ENCODE measurements around the gene GPR18. TPM values are rescaled to one million over a fixed set of nuclear protein-coding genes. Genes with fewer than 3 reads are reported as not detected.
"Not testable (repeated sequence)": the region's sequence is repeated elsewhere in the genome, so short reads cannot be mapped to it uniquely, and the experiment has no call there.

Gene GPR18
- total RNA-seq, 1 donor from 2014 or later = not detected

DNA sequence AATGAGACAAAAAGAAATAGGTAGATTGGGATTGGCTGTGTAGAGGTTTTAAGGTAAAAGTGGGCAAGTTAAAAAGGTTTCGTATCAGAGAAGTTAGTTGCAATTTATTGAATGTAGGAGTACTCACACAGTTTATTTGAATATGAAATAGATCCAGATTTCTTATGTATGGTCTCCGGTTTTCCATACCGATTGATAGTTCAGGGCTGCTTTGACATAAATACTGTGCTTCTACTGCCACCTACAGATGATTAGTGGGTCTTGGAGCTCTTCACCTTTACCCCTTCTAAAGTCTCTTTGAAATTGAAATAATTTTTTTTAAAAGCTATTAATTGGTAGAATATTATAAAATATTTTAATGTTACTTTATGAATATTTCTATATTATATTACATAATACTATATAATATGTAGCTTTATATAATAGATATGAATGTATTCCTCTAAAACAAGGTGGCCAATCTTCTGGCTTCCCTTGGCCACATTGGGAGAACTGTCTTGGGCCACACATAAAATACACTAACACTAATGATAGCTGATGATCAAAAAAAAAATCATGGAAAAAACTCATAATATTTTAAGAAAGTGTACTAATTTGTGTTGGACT lies 7.7 kb upstream of the GPR18 start:
- DNase-seq = peak; percentile 74

DNA sequence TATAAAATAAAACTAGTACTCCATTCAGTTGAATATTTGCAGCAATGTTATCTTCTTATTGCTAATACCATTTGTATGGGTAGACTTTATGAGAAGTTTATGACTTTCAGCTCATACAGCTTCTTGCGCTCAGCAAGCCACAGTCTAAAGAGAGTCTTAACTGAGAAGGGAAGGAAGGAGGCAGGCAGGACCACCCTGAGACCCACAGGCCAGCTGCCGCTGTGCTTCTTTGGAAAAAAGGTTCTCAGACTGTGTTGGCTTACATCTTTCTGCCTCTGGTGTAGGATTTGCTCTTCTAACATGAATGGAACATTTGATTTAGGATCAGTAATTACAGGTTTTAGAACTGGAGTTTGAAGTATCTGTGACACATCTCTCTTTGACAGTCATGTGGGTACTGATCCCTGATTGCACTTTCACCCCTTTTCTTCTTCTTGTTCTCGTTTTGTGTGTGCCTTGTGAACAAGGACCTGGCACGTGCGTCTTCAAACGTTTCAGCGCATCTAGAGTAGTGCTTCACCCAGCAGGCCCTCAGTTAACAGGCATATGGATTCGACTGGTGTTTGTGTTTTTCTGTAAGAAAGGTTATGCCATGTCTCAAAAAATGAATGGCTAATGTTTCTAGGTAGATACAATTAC lies 7.1 kb upstream of the GPR18 start:
- DNase-seq = no peak

DNA sequence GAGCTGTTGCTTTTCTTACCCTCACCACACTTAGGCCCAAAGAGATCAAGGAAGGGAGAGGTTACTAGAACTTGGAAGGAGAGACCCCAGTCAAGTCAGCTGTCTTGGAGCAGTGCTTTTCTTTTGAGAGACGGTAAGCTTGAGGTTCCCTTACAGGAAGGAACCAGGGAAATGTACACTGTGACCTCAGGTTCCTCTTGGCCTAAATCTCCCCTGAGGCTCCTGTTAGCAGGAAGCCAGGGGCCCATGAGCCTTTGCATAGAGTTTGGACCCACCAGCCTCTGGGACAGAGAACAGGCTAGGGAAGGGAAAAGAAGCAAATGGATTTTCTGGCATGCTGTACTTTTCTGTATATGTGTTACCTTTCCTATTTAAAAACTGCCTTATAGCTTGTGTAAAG lies 5.9 kb upstream of the GPR18 start:
- no peak for DNase-seq

DNA sequence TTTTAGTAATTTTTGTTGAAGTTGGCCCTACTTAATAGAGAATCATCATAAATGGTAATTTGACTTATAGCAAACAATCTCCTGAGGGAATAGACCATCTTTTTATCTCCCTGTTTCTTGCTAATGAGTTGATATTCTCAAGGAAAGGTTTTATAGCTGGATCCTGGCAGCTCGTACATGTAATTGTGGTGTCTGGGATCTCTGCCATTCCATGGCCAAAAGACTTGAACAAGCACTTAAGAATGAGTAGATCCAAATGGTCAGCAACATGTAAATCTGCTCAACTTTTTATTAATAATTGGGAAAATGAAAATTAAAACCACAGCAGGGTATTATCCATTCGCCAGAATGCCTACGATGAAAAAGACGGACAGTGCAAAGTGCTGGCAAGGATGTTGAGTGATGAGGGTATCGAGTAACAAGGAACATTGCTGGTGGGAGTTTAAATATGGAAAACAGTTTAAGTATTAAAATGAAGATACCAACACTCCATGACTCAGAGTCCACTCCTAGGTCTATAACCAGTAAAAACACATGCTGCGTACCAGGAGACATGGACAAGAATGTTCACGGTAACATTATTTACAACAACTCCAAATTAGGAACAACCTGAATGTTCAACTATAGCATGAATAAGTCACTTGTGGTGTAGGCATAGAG lies 5.1 kb upstream of the GPR18 start:
- no peak for DNase-seq

DNA sequence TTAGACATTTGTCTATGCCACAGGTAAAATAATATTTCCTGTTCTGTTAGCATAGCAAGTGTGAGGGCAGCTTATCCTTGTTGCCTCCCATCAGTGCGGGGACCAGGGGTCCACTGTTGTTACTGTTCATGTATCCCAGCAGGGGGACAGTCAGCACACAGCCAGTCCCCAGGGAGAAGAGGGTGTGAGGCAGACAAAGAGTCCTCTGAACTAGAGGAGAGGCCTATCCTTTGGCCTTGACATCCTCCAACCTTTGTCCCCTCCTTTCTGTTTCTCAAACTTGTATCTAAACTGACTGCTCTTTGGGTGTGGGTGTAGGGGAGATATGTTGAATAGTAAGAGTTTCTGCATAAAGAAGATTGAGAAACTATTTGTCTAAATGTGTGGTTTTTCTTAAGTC lies 2.9 kb upstream of the GPR18 start:
- DNase-seq = no peak

DNA sequence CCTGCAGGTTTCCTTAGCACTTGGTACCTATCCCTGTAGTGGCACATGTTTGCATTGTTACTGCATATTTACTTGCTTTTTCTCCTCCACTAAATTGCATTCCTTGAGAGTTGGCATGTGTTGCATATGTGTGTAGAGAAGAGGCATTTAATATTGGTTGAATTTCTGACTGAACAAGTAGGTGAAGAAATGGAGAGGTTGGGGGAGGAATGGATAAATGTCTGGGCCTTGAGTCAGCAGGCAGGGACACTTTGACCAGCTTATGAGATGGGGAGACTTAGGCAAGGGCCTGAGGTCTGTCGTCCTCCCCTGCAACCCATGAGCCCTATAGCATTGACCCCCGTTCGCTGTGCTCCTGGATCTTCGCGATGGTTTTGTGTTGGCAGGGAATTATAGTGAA lies 2.0 kb upstream of the GPR18 start:
- no peak for DNase-seq

DNA sequence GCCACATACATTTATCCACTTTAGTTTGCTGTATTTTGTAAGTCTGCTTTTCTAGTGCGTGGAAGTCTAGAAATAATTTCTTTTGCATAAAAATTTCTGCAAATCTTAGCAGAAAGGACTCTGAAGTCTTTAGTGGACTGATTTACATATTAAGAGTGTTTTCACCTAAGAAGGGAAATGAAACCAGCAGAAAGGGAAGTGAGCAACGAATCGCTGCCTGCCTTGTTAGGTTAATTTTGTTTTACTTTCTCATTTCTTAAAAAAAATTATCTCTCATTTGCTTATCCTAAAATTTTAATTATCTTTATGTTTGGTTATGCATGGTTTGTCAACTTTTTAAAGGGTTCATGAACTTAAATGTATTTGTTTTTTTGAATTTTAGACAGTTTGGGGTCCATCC lies 767 bp upstream of the GPR18 start:
- DNase-seq = no peak

DNA sequence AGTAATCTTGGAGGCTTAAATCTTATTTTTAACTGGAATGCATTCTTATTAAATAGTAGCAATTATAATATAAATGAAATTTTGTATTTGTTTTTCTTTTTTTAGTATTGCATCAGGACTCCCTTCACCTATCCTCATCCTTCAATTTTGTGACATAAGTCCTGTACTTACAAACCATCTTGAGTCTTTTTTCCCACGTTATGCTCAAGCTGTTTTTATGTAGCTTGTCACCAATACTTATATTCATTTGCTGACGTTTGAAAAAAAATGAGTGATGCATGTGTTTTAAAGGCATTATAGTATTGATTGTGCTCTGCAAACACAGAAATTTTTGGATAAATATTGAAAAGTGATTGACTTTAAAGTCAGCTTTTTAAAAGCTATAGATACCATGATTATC lies 888 bp downstream of the GPR18 start:
- DNase-seq = no peak

DNA sequence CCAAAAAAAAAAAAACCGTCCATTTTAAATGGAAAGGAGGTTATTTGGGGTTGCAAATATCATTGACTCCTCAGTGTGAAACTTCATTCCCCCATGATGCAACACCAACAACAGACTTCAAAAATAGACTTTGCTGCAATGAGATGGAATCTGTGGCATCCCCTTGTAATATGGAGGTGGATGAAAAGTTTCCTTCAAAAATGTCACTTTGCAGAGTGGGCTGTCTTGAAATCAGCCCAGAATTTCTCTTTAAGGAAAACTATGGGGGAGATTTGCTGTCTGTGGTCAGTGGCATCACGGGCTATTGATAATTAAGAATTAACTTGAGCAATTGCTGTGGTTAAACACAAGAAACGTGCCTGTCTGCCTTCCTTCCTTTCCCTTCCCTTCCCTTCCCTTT lies 1.5 kb downstream of the GPR18 start:
- DNase-seq = no peak

DNA sequence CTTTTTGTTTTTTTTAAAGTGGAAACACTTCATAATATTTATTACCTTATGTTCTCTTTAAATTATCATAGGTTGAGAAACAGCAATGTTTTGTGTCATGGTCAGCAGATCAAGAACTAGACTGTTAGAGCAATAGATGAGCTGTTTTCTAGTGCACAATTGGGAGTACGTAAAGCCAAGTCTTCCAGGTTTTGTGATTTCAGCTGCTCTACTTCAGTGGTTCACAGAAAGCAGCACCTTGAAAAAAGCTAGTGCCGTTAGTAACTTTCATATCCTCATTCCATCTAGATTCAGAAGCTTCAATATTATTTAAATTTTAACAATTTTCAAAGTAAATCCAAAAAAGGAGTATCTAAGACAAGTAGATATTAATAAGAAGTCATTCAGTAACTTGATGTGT lies 1.9 kb downstream of the GPR18 start:
- no peak for DNase-seq

DNA sequence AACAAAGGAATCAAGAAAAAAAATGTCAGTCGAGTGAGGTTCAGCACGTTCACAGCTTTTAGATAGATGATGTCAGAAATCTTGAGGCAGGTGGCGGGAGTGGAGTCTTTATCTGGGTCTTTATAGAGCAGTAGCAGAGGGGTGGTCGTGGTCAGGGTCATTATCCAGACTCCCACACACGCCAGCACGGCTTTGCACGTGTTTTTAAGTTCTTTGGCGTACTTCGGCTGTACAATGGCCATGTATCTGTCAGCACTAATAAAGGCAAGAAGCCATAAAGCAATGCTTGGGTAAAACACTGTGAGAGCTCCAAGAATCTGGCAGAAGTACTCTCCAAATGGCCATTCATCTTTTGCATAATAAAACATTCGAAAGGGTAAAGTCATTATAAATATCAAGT lies 2.9 kb downstream of the GPR18 start:
- no peak for DNase-seq

DNA sequence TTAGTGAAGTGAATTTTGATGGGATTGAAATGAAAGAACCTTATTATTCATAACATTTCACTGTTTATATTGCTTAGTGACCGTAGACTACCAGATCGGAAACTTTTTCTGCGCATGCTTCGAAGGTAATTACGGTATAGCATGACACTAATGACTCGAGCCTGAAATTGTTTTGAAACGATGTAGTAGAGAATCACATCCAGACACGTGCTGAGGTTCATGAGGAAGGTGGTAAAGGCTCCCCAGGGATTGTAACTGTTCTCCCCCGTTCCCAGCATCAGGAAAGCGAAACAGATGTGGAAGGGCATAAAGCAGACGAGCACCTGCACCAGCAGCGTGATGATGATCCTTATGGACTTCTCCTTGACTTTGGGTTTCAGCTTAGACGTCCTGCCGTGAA lies 3.3 kb downstream of the GPR18 start:
- DNase-seq = peak; percentile 19

DNA sequence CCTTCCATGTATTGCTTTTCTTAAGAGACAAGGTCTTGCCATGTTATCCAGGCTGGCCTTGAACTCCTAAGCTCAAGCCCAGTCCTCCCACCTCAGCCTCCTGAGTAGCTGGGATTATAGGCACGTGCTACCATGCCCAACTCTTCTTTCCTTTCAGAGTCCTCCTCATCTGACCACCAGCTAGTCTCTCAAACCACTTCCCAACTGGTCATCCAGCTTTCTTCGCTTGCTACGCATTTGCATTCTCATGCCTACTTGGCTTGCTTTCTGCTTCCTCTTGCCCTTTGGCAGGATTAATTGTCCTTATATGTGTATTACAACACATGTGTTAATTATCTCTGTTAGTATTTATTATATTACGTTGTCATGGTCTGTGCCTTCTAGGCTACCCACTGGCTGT lies 6.3 kb downstream of the GPR18 start:
- DNase-seq = no peak

DNA sequence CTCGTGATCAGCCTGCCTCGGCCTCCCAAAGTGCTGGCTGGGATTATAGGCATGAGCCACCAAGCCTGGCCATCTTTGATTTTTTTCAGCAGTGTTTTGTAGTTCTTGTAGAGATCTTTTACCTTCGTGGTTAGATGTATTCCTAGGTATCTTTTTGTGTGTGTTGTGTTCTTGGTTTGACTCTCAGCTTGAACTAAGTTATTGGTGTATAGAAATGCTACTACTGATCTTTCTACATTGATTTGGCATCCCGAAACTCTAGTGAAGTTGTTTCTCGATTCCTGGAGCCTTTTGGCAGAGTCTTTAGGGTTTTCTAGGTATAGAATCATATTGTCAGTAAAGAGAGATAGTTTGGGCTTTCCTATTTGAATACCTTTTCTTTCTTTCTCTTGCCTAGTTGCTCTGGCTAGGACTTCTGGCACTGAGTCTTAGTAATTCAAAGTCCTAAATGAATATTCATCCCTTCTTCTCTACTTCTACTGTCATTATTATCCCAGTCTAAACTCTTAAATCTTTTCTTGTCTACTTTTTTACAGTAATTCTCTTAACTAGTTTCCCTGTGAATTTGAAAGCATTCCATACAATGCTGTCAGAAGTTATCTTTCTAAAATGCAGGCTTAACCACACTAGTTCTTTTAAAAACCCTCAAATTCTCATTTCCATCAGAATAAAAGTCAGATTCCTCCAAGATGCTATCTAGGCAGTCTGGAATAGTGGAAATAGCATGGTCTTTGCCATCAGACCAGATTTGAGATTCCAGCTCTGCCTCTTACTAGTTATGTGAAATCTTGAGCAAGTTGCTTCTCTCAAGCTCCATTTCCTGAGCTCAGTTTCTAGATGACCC lies 7.0 kb downstream of the GPR18 start:
- no peak for DNase-seq

DNA sequence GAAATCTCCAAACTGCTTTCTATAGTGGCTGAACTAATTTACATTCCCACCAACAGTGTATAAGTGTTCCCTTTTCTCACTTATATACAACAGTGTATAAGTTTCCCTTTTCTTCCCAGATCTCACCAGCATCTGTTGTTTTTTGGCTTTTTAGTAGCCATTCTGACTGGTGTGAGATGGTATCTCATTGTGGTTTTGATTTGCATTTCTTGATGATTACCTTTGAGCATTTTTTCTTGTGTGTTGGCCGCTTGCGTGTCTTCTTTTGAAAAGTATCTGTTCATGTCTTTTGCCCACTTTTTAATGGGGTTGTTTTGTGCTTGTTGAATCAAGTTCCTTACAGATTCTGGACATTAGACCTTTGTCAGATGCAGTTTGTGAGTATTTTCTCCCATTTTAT lies 8.6 kb downstream of the GPR18 start:
- DNase-seq = not testable (repeated sequence)

DNA sequence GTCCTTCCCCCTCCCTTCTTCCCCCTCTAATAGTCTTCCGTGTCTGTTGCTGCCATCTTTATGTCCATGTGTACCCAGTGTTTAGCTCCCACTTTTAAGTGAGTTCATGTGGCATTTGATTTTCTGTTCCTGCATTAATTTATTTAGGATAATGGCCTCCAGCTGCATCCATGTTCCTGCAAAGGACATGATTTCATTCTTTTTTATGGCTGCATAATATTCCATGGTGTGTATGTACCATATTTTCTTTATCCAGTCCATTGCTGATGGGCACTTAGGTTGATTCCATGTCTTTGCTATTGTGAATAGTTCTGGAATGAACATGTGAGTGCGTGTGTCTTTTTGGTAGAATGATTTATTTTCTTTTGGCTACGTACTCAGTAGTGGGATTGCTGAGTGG lies 9.0 kb downstream of the GPR18 start:
- not testable (repeated sequence) for DNase-seq

DNA sequence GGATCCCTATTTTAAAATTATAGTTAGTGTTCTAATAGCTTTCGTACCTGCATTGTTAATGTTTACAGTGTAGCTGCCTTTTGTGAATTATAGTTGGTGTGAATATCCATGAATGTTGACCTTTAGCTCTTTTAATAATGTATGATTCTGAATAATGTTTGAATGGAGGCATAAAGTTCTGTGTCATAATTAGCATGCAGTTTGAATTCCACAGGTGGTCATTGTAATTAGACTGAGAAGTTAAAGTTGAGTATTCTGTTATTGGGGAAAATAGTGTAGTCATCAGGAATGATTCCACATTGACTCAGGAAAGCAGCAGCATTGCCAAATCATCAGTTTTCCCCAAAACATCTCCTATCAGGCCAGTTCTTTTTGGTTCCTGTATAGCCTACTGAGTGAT lies 12.1 kb downstream of the GPR18 start:
- no peak for DNase-seq

DNA sequence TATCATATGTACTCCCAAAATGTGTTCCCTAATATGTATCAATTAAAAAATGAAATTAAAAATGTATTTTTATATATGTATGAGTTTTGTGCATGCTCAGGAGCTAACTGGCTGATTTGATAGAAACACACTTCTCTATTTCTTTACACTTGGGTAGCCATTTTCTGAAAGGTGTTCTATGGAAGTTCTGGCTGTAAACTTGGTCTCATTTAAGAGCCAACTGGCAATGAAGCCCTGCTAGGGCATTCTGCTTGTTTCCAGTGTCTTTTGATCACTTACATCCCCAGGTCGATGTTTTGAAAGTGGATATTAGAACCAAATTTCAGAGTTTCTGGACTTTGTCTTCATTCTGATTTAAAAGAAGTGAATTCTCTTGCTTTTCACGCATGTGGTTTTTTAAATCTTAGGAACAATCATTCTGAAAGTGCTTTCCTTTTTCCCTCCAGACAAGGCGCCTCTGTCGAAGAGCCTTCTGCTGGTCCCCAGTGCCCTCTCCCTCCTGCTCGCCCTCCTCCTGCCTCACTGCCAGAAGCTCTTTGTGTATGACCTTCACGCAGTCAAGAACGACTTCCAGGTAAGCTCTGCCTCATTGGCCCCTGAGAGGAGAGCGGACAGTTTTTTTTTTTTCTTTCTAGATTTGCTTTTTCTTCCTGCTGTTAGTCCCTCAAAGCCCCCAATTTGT lies 20.1 kb downstream of the GPR18 start:
- DNase-seq = no peak

DNA sequence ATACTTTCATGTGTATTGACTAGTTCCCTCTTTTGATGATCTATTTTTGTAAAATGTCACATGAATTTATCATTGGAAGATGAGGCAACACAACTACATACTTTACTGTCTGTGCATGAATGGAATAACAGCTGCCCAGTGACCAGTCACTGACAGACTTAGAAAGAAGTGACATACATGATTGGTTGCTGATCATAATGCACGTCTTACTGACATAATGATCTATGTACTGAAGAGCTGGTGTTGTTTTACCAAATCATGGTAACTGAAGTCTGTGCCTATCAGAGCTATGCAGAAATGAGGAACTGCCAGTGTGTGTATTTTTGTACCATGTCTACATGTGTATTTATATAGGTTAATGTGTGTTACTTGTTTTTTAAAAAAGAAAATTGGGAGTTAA lies 26.5 kb downstream of the GPR18 start:
- no peak for DNase-seq

DNA sequence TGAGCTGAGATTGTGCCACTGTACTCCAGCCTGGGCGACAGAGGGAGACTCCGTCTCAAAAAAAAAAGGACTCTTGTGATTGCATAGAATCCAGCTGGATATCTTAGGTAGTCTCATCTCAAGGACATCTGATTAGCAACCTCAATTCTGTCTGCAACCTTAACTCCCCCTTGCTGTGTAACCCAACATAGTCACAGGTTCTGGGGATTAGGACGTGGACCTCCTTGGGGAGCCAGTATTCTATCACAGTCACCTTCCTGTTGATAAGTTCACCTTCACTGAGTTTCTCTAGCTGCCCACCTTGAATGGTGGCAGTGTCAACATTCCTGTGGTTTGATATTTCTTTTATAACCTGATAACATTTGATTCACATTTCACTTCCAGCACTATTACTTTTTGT lies 27.2 kb downstream of the GPR18 start:
- DNase-seq = no peak

DNA sequence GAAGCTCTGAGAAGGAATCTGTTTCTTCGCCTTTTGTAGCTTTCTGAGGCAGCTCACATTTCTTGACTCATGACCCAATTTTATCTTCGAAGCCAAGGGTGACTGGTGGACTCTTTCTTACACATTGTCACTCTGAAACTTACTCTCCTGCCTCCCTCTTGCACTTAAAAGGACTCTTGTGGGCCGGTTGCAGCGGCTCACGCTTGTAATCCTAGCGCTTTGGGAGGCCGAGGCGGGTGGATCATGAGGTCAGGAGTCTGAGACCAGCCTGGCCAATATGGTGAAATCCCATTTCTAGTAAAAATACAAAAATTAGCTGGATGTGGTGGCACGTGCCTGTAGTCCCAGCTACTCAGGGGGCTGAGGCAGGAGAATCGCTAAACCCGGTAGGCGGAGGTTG lies 27.6 kb downstream of the GPR18 start:
- not testable (repeated sequence) for DNase-seq

Data from tongue (tissue), 2 donors.